ENCODE measurements around the gene APH1A. TPM values are rescaled to one million over a fixed set of nuclear protein-coding genes. Genes with fewer than 3 reads are reported as not detected.

APH1A gene
- total and polyA plus RNA-seq, 9 of the 15 experiments (the other 6 are each of a cell fraction or from before 2014, with no cell fraction given): 5.6 to 123 (median 77.0) TPM

GRCh38 chr1:150235852-150236613 lies 32.8 kb downstream of the APH1A start, which contains the start of gene ANP32E (continued):
- TF ChIP-seq ILK (tag; IDR thresholded peaks at IDR 0.05; ENCODE audit: borderline replicate concordance, low read depth): no peak
- no peak for TF ChIP-seq ATF2 (CRISPR knock-in tag; IDR thresholded peaks at IDR 0.05)
- TF ChIP-seq MBD1 (CRISPR knock-in tag; IDR thresholded peaks at IDR 0.05): no peak
- peak; percentile 99 for TF ChIP-seq PKNOX1 (IDR thresholded peaks at IDR 0.05)
- peak; percentile 10; the same call in 1 of the 2 replicates for TF ChIP-seq LCOR (CRISPR knock-in tag; IDR thresholded peaks at IDR 0.05)
- TF ChIP-seq NR2C2 (CRISPR knock-in tag; IDR thresholded peaks at IDR 0.05): peak; percentile 67; the same call in 1 of the 2 replicates
- peak; percentile 68 for TF ChIP-seq NR2C2 (tag; IDR thresholded peaks at IDR 0.05)
- no peak for TF ChIP-seq EWSR1 (IDR thresholded peaks at IDR 0.05; ENCODE audit: borderline replicate concordance, low read depth, partially characterized antibody)
- TF ChIP-seq DIDO1 (tag; IDR thresholded peaks at IDR 0.05; ENCODE audit: low read depth): peak; percentile 41; the same call in 1 of the 2 replicates
- TF ChIP-seq RERE (CRISPR knock-in tag; IDR thresholded peaks at IDR 0.05; ENCODE audit: borderline replicate concordance): no peak
- no peak for TF ChIP-seq RFX7 (CRISPR knock-in tag; IDR thresholded peaks at IDR 0.05)
- TF ChIP-seq NFIC (IDR thresholded peaks at IDR 0.05): peak; percentile 73
- no peak for TF ChIP-seq CREB3 (tag; conservative IDR thresholded peaks at IDR 0.05; ENCODE audit: low read depth)

Measured in K562 (cell line).